IMR-90 (cell line): ENCODE results near the gene SCYGR1.

Experiments
- BHLHE40 ChIP-seq: fragments of 150-350 bp; IDR thresholded peaks from 2 replicates; pipeline ENCODE4 v1.6.1; 2016; ENCODE audit warnings: mild to moderate bottlenecking, low read depth, low read length
- CTCF ChIP-seq: conservative IDR thresholded peaks from 2 replicates; pipeline ENCODE4 v1.5.1; 2012; ENCODE audit warnings: mild to moderate bottlenecking, low read depth, low read length, improper control_type of control experiment
- MXI1 ChIP-seq: IDR thresholded peaks from 2 replicates; pipeline ENCODE4 v1.6.1; 2012; ENCODE audit warnings: low read depth, mild to moderate bottlenecking, low read length, moderate library complexity, borderline replicate concordance
- POLR2A ChIP-seq: IDR thresholded peaks from 2 replicates; pipeline ENCODE4 v1.6.1; 2012; ENCODE audit warnings: mild to moderate bottlenecking, low read depth, low read length
- RAD21 ChIP-seq: IDR thresholded peaks from 2 replicates; pipeline ENCODE4 v1.6.1; 2012; ENCODE audit warnings: low read length, improper control_type of control experiment
- SMC3 ChIP-seq: fragments of 150-350 bp; IDR thresholded peaks from 2 replicates; pipeline ENCODE4 v1.6.1; 2016; ENCODE audit warnings: low read depth, mild to moderate bottlenecking, antibody characterized with exemption, low read length, moderate library complexity
- USF2 ChIP-seq: fragments of 150-350 bp; IDR thresholded peaks from 2 replicates; pipeline ENCODE4 v1.6.1; 2017; ENCODE audit warnings: mild to moderate bottlenecking, antibody characterized with exemption, low read length, low read depth

- TF ChIP-seq USF2 (no peak), CTCF (no peak), BHLHE40 (no peak), RAD21 (no peak), POLR2A (no peak), SMC3 (no peak), MXI1 (no peak)
Measured at GRCh38 chr2:227349989-227350612, 37.6 kb downstream of the SCYGR1 start.
